Measurements from ENCODE around the gene HMG20A. TPM values are rescaled to one million over a fixed set of nuclear protein-coding genes. Genes with fewer than 3 reads are reported as not detected.

The HMG20A gene
- total RNA-seq, 1 experiment from 2014 or later = 61.7 TPM

DNA sequence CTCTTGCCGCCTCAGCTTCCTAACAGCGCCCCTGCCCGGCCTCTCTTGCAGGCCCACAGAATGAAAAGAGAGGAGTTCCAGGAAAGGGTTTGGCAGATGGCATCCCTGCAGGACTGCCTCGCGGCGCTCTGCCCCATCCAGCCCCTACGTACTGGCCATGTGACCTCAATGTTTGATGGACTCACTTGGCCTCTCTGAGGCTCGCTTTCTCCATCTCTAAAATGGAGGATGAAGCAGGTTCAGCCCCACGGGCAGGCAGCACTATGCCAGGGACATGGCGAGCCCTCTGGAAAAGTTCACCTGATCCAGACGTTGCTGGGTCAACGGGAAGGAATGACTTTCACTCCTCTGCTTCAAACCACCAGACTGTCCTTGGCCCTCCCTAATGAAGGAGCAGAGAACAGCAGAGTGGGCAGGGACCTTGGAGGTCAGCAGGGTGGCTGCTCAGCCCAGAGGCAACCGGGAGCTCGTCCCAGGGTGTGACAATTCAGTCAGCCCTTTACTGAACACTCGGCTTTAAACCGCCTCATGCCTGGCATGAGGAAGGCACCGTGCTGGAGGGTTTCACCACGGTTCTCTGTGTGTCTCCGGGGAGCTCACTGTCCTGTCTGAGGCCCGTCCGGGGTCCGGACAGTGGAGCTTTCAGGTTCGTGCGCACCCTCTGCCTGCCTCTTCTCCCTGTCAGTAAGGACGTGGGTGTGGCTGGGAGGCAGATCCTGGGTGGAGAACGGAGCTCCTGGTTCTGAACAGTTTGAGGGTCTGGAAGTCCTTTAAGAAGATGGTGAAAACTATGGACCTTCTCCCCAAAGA is 110.7 kb downstream of the HMG20A start:
- peaks cover 37% of the 10 kb centered on the region for H3K27me3 Mint-ChIP-seq (ENCODE audit: unreplicated experiment)
- TF ChIP-seq, protein P1, sequence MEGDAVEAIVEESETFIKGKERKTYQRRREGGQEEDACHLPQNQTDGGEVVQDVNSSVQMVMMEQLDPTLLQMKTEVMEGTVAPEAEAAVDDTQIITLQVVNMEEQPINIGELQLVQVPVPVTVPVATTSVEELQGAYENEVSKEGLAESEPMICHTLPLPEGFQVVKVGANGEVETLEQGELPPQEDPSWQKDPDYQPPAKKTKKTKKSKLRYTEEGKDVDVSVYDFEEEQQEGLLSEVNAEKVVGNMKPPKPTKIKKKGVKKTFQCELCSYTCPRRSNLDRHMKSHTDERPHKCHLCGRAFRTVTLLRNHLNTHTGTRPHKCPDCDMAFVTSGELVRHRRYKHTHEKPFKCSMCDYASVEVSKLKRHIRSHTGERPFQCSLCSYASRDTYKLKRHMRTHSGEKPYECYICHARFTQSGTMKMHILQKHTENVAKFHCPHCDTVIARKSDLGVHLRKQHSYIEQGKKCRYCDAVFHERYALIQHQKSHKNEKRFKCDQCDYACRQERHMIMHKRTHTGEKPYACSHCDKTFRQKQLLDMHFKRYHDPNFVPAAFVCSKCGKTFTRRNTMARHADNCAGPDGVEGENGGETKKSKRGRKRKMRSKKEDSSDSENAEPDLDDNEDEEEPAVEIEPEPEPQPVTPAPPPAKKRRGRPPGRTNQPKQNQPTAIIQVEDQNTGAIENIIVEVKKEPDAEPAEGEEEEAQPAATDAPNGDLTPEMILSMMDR (IDR thresholded peaks at IDR 0.05; ENCODE audit: unreplicated experiment) = no peak
- CTCF ChIA-PET = interaction anchor here (2.0 kb wide), 1 partner anchor 12 kb away, joined by 9 read pairs; no protein-coding TSS in a partner anchor
- no peak overlapping the region for H3K27ac Mint-ChIP-seq (ENCODE audit: unreplicated experiment)
- intact Hi-C loops (cut with micrococcal nuclease; ENCODE audit: unreplicated experiment) = no loop called here
- no peaks in the 10 kb centered on the region for H3K4me1 Mint-ChIP-seq (ENCODE audit: low read depth, unreplicated experiment)
- H3K36me3 Mint-ChIP-seq (ENCODE audit: insufficient read depth, unreplicated experiment) = no peaks in the 10 kb centered on the region
- no peak overlapping the region for H3K4me3 Mint-ChIP-seq (ENCODE audit: low read depth, unreplicated experiment)
- DNase-seq = no peak
- no peaks in the 10 kb centered on the region for H3K9me3 Mint-ChIP-seq (ENCODE audit: low read depth, unreplicated experiment)
- no TSS peak for BruUV-seq (replicated peaks)

DNA sequence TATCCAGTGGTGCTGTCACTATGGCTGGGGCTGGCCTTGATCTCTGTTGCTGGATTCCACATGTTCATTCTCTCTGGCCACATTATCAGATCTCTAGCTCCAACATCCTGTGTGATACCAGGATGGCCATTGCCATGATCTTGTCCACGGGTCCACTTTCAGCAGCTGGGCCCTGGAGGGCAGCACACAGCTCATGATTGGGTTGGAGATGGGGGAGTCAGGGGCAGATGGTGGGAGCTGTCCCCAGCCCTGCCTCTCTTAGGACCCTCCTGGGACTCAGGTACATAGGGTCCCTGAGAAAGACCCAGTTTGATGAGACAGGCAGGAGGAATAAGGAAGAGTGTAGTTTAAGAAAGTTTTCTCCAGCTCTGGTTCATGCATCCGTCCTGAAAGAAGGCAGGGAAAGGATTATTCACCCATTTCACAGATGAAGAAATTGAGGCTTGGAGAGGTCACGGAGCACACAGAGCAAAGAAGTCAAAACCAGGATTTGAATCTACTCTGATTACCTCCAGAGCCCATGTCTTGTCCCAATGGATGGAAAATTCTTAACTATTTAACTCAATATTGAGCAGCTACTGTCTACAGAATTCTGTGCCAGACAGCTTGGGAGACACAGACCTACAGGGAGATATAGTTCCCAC is 111.5 kb downstream of the HMG20A start:
- no peaks in the 10 kb centered on the region for H3K4me1 Mint-ChIP-seq (ENCODE audit: low read depth, unreplicated experiment)
- no peak for DNase-seq
- no peaks in the 10 kb centered on the region for H3K9me3 Mint-ChIP-seq (ENCODE audit: low read depth, unreplicated experiment)
- peaks cover 37% of the 10 kb centered on the region for H3K27me3 Mint-ChIP-seq (ENCODE audit: unreplicated experiment)
- H3K27ac Mint-ChIP-seq (ENCODE audit: unreplicated experiment) = no peak overlapping the region
- H3K4me3 Mint-ChIP-seq (ENCODE audit: low read depth, unreplicated experiment) = no peak overlapping the region
- CTCF ChIA-PET = interaction anchor here (2.0 kb wide), 1 partner anchor 11 kb away, joined by 9 read pairs; no protein-coding TSS in a partner anchor
- TF ChIP-seq, protein P1 (IDR thresholded peaks at IDR 0.05; ENCODE audit: unreplicated experiment) = no peak
- intact Hi-C loops (cut with micrococcal nuclease; ENCODE audit: unreplicated experiment) = no loop called here
- H3K36me3 Mint-ChIP-seq (ENCODE audit: insufficient read depth, unreplicated experiment) = no peaks in the 10 kb centered on the region
- no TSS peak for BruUV-seq (replicated peaks)

- no TSS peak for BruUV-seq (replicated peaks)
- TF ChIP-seq, protein P1 (IDR thresholded peaks at IDR 0.05; ENCODE audit: unreplicated experiment) = no peak
- Mint-ChIP-seq H3K9me3 (ENCODE audit: low read depth, unreplicated experiment) (no peaks in the 10 kb centered on the region), H3K36me3 (ENCODE audit: insufficient read depth, unreplicated experiment) (no peaks in the 10 kb centered on the region), H3K4me3 (ENCODE audit: low read depth, unreplicated experiment) (no peak overlapping the region), H3K27ac (ENCODE audit: unreplicated experiment) (no peak overlapping the region), H3K27me3 (ENCODE audit: unreplicated experiment) (peaks cover 40% of the 10 kb centered on the region), H3K4me1 (ENCODE audit: low read depth, unreplicated experiment) (no peaks in the 10 kb centered on the region)
- DNase-seq = no peak
- CTCF ChIA-PET = interaction anchor here (2.0 kb wide), 1 partner anchor 10 kb away, joined by 9 read pairs; no protein-coding TSS in a partner anchor
- intact Hi-C loops (cut with micrococcal nuclease; ENCODE audit: unreplicated experiment) = no loop called here
Measured at GRCh38 chr15:77532846-77533245, 112.2 kb downstream of the HMG20A start.

DNA sequence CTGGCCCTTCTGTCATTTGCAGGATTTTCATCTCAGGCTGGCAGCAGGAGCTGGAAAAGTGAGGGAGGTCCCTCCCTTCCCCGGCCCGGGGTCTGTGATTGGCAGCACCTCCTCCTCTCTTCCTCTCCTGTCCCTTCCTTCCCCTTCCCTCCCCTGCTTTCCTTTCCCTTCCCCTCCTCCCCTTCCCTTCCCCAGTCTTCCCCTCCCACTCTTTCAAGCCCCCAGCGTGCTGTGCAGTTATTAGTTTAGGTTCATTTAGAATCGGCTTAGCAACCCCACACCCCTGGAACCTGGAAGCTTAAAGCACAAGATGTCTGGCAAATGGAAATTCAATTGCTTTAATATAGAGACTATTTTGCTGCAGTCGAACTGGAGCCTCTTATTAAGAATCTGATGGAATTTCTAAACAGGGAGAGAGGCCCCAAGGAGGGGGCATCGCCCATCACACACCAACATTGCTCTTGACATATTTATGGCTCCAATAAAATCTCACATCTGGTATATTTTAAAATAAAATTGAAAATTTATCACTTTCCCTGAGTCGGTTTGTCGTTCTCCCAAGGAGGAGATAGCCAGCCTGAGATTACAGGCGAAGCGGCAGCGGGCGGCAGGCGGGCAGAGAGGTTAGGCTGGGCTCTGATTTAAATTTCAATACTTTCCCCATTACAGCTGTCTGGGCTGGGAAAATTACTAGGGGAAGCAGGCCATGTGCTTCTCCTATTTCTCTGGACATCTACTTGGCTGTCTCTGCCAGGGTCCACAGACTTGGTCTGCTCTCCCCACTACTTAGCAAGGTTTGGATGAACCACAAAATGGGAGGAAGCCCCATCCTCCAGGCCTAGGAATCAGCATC is 113.1 kb downstream of the HMG20A start:
- no peaks in the 10 kb centered on the region for H3K36me3 Mint-ChIP-seq (ENCODE audit: insufficient read depth, unreplicated experiment)
- no peaks in the 10 kb centered on the region for H3K4me1 Mint-ChIP-seq (ENCODE audit: low read depth, unreplicated experiment)
- H3K27ac Mint-ChIP-seq (ENCODE audit: unreplicated experiment) = no peak overlapping the region
- H3K9me3 Mint-ChIP-seq (ENCODE audit: low read depth, unreplicated experiment) = no peaks in the 10 kb centered on the region
- peaks cover 47% of the 10 kb centered on the region for H3K27me3 Mint-ChIP-seq (ENCODE audit: unreplicated experiment)
- CTCF ChIA-PET = no interaction called here
- BruUV-seq (replicated peaks) = no TSS peak
- no peak overlapping the region for H3K4me3 Mint-ChIP-seq (ENCODE audit: low read depth, unreplicated experiment)
- TF ChIP-seq, protein P1 (IDR thresholded peaks at IDR 0.05; ENCODE audit: unreplicated experiment) = no peak
- intact Hi-C loops (cut with micrococcal nuclease; ENCODE audit: unreplicated experiment) = no loop called here
- no peak for DNase-seq
